GM21360 (cell line): ENCODE measurements around the gene KRTAP20-2.

ENCODE experiments used
- ATAC-seq: cut with Tn5 transposase; IDR thresholded peaks from one replicate; pipeline ENCODE4 v1.9.1; 2021; ENCODE audit warnings: mild to moderate bottlenecking, moderate library complexity; ENCODE audit not compliant: unreplicated experiment

The KRTAP20-2 gene

DNA sequence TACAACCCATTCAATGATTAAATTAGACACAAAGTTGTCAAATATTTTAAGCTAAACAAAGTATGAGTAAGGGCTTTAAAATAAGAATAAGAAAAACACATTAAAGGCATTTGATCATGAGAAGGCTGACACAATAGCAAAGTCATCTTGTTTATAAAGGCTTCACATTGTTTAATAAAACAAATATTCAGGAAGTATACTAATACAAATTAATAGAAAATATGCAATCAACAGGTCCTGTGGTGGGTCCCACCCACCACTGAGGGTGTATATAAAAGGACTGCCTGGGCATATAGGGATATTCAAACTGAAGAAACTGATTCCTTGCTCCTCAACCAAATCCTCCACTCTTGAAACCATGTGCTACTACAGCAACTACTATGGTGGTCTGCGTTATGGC is at the start of gene KRTAP20-2:
Gene KRTAP20-2, plus strand, starts transcription at position 301 of the 400 bp plus-strand sequence. Its CDS starts 58 bp downstream, at position 359.
- no peak for ATAC-seq

- ATAC-seq, result no peak
Measured at GRCh38 chr21:30590297-30590696, 44.7 kb upstream of the KRTAP20-2 start, which contains the start of gene KRTAP22-2. Gene KRTAP22-2, minus strand, starts transcription at chr21:30590397.

GRCh38 chr21:30592140-30592539 is 42.9 kb upstream of the KRTAP20-2 start, which contains the start of gene KRTAP6-3:
Gene KRTAP6-3, plus strand, starts transcription at chr21:30592440. Its CDS starts 6 bp downstream, at chr21:30592446.
- ATAC-seq, result no peak

DNA sequence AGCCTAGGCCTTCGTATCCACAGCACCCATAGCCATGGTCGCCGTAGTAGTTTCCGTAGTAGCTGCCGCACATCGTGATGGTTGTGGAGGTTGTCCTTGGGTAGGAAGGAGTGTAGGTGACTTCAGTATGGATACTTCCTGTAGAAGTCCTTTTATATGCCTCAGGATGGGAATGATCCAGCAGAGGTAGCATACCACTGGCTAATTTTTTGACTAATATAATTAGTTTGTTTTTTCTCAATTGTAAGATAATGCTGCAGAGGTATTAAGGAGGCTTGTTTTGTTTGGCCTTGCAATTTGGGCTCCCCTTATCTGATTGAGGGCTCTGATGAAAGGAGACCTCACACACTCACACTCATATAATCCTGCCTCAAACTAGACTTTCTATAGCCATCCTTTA is 36.2 kb upstream of the KRTAP20-2 start, which contains the start of gene KRTAP6-2:
Gene KRTAP6-2, minus strand, starts transcription at position 101 of the 400 bp plus-strand sequence. Its CDS starts 28 bp downstream, at position 73.
- no peak for ATAC-seq

GRCh38 chr21:30600787-30601186 is 34.2 kb upstream of the KRTAP20-2 start, which contains the start of gene KRTAP22-1:
Gene KRTAP22-1, plus strand, starts transcription at chr21:30601087.
- no peak for ATAC-seq

DNA sequence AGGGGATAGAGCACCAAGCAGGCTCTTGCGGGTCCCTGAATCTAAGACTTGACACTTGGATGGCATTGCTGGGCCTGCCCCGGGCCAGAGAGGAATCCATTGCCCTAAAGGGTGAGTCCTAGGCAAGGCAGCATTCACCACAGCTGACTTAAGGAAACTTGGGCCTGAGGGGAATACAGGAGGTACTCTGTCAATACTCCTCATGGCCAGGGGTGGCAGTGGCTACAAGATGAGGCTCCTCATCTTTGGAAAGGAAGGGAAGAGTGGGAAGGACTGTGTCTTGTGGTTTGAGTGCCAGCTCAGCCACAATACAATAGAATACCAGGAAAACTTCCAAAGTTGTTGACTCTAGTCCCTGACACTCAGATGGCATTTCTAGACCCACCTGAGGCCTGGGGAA is 29.0 kb upstream of the KRTAP20-2 start:
- ATAC-seq, result no peak

DNA sequence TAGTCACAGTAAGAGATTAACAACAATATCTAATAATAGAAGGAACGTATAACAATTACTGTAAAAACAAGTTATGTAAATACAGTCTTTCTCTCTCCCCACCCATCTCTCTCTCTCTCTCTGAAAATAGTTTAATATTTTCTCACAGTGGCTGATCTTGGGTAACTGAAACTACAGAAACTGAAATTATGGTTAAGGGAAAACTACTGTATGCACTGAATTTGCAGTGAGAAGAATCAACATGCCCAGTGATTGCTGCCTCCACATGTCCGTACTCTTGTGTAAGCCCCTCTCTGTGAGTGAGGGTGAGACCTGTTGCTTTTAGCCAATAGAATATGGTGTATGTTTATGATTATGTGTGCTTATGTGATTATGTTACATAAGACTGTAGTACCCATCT is 22.9 kb upstream of the KRTAP20-2 start:
- no peak for ATAC-seq

GRCh38 chr21:30613836-30614235 is 21.2 kb upstream of the KRTAP20-2 start, which contains the start of gene KRTAP6-1:
Gene KRTAP6-1, minus strand, starts transcription at chr21:30613930. Its CDS starts 26 bp downstream, at chr21:30613904.
- no peak for ATAC-seq

GRCh38 chr21:30615199-30615598 is 19.8 kb upstream of the KRTAP20-2 start:
- no peak for ATAC-seq

DNA sequence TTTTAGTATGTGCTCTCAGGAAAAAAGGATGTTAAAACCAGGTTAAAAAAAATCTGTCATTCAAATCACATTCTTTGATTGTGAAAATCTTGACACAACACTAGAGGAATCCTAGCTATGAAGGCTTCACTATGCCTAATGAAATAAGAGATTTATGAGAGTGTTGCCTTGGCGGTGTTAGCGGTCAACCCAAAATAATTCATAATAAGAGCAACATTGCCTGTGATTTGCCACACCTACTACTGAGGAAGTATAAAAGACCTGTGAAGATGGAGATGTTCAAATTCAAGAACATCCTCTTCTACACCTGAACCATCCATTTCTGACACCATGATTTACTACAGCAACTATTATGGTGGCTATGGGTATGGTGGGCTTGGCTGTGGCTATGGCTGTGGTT is 18.9 kb upstream of the KRTAP20-2 start, which contains the start of gene KRTAP20-1:
Gene KRTAP20-1, plus strand, starts transcription at position 301 of the 400 bp plus-strand sequence. Its CDS starts 30 bp downstream, at position 331.
- ATAC-seq, result no peak

DNA sequence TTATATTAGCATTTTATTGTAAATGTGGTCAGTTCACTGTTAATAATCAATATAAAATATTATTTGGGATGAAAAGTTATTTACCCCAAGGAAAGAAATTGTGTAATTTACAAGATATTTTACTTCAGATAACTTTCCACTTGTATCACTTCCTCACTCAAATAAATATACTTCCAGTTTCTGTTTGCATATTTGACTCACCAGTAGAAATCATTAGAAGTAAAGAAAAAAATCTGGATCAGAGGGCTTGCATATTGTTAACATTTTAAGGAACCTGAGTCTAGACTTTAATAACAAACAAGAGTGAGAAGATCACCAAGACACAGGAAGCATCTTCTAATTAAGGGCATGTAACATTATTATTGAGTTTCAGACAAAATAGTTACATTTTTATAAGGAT is 14.9 kb upstream of the KRTAP20-2 start:
- no peak for ATAC-seq

DNA sequence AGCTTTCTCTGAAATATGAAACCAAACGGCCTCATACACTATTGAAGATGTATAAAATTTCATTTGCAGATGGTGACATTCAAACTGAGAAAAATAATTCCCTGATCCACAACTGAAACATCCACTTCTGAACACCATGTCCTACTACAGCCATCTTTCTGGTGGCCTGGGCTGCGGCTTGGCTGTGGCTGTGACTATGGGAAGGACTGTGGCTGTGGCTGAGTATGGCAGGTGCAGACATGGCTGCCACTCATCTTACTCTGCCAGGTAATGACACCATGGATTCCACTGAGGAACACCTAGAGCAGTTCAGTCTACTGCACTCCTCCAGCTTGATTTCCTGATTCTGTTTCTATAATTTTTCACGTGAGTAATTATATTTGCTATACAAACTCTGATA is 14.5 kb upstream of the KRTAP20-2 start, which contains the start of gene KRTAP20-4:
Gene KRTAP20-4, plus strand, starts transcription at position 106 of the 400 bp plus-strand sequence.
- no peak for ATAC-seq

DNA sequence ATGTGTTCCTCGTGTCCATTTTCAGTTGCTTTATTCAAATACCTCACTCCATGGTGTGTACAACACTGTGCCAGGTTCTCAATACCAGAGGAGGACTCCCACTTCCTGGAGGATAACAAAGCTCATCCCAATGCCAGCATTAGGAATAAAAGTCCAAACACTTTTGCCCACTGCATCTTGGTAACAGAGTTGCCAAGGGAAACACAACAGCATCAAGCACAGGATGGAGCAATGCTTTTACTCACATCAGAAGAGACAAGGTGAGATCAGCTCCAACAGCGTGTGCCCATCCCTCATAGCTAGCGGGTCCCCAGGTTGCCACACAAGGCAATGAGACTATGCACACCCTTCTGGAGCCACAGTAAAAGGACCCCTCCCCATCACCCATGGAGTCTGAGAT is 11.6 kb upstream of the KRTAP20-2 start:
- ATAC-seq, result no peak

DNA sequence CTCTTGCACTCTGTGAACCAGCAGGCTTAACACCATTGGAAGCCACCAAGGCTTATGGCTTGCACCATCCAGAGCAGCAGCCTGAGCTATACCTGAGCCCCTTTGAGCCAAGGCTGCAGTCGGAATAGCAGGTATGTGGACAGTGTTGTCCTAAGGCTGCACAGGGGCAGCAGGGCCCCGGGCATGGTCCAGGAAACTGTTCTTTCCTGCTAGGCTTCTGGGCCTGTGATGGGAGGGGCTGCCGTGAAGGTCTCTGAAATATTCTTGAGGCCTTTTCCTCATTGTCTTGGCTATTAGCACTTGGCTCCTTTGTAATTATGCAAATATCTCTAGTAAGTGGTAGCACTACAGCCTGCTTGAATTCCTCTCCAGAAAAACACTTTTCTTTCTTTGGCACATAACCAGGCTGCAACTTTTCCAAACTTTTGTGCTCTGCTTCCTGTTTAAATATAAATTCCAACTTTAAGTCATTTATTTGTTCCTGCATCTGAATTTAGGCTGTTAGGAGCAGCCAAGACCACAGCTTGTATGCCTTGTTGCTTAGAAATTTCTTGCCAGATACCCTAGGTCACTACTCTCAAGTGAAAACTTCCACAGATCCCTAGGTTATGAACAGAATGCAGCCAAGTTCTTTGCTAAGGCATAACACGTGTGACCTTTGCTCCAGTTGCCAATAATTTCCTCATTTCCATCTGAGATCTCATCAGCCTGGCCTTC is 9.4 kb upstream of the KRTAP20-2 start:
- ATAC-seq, result no peak

GRCh38 chr21:30628109-30628508 is 6.9 kb upstream of the KRTAP20-2 start:
- ATAC-seq, result no peak

- ATAC-seq, result no peak
Measured at GRCh38 chr21:30629200-30629599, 5.8 kb upstream of the KRTAP20-2 start.

DNA sequence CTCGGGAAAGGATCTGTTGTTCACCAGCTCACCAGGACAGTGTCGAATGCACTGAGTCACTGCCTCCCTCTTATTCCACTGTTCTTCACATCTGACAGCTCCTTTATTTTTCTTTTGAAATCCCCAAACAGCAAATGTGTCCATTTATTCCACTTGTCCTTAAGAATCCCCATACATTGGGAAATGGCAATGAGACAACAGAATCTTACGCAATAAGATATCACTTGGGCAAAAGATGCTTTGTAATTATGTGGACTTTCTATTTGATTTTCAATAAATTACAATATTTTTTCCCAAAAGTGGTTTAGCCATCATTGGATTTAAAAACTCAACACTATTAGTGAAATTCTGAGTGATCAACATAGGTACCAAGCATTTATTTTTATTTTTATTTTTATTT is 3.7 kb downstream of the KRTAP20-2 start:
- ATAC-seq, result no peak

DNA sequence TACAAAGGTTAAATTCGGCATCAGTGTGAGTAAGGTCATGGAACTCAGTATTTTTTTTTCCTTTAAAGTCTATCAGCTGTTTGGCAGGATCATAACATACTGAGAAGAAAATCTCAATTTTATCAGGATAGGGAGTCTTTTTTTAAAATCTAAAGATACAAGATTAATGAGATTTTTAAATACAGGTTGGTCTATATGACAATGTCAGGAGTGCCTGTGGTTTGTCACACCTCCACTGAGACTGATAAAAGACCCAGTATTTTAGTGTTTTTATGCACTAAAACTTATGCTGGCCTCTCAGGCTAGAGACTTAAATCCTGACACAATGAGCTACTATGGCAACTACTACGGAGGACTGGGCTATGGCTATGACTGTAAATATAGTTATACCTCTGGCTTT is 7.6 kb downstream of the KRTAP20-2 start, which contains the start of gene KRTAP20-3:
Gene KRTAP20-3, plus strand, starts transcription at position 301 of the 400 bp plus-strand sequence.
- no peak for ATAC-seq

DNA sequence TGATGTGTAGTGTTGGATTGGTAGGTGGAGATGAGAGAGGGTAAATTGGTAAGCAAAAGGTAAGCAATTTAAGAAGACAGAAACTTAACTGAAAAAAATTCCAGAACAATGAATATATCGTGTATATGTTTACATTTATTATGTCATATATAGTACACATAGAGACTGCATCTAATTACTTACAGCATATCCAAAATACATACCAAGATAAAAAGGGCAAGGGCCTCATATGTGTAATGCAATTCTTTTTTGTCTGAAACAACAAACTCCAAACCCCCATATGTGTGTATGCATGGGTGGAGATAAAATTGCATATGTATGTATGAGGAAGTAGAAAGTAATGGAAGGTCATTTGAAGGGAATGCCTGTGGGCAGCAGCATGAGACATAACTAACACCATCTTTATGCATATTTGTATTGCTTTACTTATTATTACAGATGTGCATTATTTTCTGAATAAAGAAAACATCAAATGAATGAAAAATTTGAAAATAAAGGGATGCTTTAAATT is 12.0 kb downstream of the KRTAP20-2 start:
- ATAC-seq, result no peak

- no peak for ATAC-seq
Measured at GRCh38 chr21:30652891-30653290, 17.9 kb downstream of the KRTAP20-2 start.

- ATAC-seq, result no peak
Measured at GRCh38 chr21:30668776-30669175, 33.8 kb downstream of the KRTAP20-2 start.
